GM19324 (cell line): Measurements from ENCODE around the gene SLC39A1.

ENCODE experiments used
- ATAC-seq: cut with Tn5 transposase; IDR thresholded peaks from one replicate; pipeline ENCODE4 v1.9.1; 2021; ENCODE audit warnings: mild to moderate bottlenecking, moderate library complexity; ENCODE audit not compliant: unreplicated experiment, low FRiP score

Gene SLC39A1

DNA sequence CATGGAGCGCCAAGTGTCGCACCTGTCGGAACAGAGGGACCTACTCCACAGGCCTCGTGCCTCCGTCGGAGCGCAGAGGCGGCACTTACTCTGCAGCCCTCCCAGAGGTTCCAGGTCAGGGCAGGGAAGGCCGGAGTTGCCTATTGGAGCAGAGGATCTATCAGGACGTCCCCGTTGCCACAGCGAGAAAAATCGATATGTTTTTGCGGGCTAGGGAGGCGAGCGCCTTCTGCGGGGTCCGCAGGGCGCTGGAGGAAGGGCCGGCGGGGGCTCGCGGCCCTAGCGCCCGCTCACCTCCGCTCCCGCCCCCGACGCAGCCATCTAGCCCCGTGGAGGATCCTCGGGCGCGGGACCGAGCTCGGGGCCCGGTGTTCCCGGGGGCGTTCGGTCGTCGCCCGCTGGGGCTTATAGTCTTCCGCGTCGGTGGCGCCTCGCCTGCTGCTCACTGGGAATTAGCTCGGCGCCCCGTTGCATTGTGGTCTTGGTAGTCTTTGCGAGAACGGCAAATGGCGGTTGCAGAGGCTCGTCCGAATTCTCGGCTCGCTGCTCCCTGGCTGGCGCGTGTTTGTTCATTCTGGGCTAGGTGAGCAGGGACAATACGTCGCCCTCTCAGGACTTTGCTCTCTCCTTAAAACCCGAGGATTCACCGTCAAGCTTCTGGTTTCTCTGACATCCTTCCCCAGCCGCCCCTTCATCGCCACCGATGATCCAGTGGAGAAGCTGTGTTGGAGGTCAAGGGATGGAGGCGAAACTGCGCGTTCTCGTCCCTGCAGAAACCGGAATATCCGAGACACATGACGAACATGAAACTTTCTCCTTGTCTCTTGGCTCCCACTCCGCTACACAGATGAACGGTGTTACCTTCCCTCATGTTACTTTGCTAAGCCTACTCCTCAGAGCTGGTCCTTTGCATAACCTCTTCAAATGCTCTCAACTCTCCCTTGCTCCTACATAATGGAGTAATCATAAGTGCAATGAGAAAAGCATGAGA, 14.2 kb upstream of the SLC39A1 start, which contains the start of gene JTB:
Gene JTB, minus strand, starts transcription at position 425 of the 991 bp plus-strand sequence. Its CDS starts 422 bp downstream, at position 3.
- ATAC-seq, result peak; percentile 71

DNA sequence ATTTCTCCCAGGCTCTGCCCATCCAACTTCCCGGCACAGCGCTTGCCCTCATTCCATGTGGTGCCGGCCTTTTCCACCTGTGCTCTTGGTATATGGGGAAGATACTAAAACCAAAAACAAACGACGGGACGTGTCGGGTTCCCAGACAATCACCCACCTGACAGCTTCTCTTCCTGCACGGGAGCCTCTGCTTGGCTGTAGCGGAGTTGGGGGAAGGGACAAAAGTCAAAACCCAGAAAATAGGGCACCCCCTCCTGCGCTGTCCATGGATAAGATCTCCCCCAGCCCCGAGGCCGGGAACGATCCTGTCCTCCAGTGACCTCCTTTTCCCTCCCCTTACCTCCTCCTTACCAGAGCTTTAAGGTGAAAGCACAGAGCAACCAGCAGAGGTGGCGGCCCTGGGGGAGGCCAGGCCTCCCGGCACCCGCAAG, 13.5 kb upstream of the SLC39A1 start:
- peak; percentile 2 for ATAC-seq

DNA sequence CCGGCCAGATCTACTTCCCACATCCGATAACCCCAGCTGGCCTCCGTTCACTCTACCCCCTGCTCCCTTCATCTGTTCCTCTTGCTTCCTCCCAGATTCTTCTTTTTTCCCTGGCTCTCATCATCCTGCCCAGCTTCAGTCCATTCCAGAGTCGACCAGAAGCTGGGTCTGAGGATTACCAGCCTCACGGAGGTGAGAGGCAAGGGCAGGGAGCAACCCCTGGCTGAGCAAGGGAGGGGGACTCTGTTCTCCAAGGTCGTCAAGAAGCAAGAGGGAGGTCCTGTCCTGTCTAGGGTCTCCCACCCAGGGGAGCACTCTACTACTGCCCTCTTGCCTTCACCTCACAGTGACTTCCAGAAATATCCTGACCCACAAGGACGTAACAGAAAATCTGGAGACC, 10.2 kb upstream of the SLC39A1 start:
- ATAC-seq, result no peak

DNA sequence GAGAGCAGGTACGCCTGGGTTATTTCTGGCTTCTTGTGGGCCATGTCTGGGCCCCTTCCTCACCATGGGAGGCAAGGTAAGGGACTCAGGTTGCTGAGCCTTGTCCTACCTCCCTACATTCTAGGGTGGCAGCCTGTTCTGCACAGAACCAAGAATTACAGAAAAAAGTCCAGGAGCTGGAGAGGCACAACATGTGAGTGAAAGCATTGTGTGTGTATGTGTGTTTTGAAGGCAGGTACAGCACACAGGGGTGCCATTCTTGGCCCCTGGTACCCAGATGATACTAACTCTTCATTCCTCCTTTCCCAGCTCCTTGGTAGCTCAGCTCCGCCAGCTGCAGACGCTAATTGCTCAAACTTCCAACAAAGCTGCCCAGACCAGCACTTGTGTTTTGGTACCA, 9.7 kb upstream of the SLC39A1 start:
- no peak for ATAC-seq

GRCh38 chr1:153970346-153970745, 7.0 kb upstream of the SLC39A1 start:
- no peak for ATAC-seq

- ATAC-seq, result no peak
Measured at GRCh38 chr1:153968972-153969371, 5.6 kb upstream of the SLC39A1 start.

- no peak for ATAC-seq
Measured at GRCh38 chr1:153968408-153968807, 5.1 kb upstream of the SLC39A1 start.

- ATAC-seq, result no peak
Measured at GRCh38 chr1:153968000-153968363, 4.6 kb upstream of the SLC39A1 start.

- ATAC-seq, result peak; percentile 65
Measured at GRCh38 chr1:153967107-153967999, 4.0 kb upstream of the SLC39A1 start, which contains the start of gene CREB3L4. Gene CREB3L4 (plus strand): TSS chr1:153967902. CDS start chr1:153968526, 624 bp downstream.

- ATAC-seq, result no peak
Measured at GRCh38 chr1:153963850-153964331, 554 bp upstream of the SLC39A1 start.

DNA sequence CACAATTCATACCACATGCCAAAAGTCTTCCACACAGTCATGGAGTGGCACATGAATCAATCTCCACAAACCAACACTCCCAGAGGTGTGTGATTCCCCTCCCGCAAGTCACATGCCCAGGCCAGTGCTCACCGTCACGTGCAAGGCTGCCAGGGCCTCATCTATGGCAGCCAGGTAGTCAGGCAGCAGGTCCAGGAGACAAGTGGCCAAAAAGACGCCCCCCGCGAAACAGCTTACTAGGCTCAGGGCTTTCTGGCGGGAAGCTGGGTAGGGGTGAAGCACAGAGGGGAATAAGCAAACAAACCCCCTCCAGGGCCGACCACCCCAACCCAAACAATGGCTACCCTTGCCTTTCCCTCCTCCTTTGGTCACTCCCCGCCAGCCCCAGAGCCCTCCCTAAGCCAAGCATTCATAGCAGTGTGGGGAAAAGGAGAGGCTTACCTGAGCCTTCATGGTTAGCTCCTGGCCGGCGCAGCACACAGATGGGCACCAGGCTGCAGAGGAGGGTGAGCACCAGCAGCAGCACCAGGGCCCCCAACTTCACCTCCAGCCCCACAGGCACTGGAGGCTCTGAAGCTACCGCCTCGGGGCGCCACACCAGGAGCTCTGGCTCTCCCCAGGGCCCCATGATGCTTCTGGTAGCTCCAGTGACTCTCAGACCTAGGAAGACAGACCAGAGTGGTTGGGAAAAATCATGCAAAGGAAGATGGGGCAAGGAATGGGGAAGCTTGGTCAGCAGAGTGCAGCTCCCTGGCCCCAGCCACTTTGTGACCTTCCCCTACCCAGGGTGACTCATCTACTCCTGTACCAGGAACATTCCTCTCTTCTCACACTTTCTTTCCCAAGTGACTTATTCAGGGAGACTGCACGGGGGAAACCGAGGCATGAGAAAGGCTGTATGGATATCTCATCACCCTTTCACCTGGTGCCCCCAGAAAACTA, 978 bp downstream of the SLC39A1 start:
- no peak for ATAC-seq

- ATAC-seq, result no peak
Measured at GRCh38 chr1:153961421-153961820, 1.9 kb downstream of the SLC39A1 start.

GRCh38 chr1:153960206-153960605, 3.1 kb downstream of the SLC39A1 start:
- ATAC-seq, result no peak

- ATAC-seq, result no peak
Measured at GRCh38 chr1:153959454-153959853, 3.9 kb downstream of the SLC39A1 start.

GRCh38 chr1:153958961-153959260, 4.4 kb downstream of the SLC39A1 start:
- no peak for ATAC-seq

- ATAC-seq, result peak; percentile 65
Measured at GRCh38 chr1:153958111-153958960, 5.0 kb downstream of the SLC39A1 start, which contains the start of gene CRTC2. Gene CRTC2 (minus strand): TSS chr1:153958612. CDS start chr1:153958497, 115 bp downstream.

DNA sequence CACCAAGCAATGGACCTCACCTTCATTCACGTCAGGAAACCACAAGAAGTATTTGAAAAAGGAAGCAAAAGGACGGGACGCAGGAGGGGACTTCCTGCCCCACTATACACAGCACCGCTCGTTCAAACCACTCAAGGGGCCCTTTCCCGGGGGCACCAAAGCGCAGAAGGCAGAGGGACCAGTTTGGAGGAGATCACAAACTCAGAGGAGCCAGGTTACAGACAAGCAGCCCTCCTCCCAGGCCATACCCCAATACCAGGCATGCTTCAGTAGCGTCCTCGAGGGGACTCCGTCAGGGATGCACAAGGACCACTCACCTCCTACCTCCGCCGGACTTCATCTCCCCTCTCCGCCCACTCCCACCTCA, 5.6 kb downstream of the SLC39A1 start:
- peak; percentile 12 for ATAC-seq

DNA sequence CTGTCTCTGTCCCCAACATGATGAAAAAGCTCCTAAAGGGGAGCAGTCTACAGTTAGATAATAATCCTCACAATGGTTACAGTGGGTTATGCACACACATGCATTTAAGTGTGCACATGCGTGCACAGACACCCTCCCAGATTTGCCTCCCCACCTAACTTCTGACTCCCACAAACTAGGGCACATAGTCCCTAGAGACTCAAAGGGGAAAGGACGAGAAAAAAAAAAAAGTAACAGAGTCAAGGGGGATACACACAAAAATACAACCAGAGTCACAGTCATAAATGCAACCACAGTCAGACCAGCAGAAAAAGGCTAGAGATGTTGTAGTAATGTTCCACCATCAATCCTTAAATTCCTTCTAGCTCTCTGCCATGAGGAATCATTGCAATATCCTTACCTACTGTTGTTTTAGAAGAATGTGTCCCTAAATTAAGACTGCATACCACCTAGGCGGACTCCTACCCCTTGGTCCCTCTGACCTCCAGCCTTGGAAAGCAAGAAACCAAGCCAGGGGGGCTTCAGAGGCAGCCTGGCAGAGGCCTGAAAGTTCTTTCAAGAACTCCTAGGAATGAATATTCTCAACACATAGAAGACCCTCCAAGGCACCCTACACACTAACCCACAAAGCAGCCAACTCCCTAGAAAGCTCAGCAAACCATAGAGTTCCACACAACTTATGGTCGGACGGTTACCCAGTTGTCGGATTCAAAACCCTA, 6.2 kb downstream of the SLC39A1 start:
- ATAC-seq, result no peak
